AG09309 (cell line): ENCODE data around the gene UROC1.

Experiments used
- DNase-seq: peaks from one replicate; pipeline ENCODE4 v3.0.0-alpha.2; 2010; ENCODE audit warnings: low read depth
- H3K4me3 ChIP-seq: 2 replicates; pipeline ENCODE4 v1.5.1; 2011; ENCODE audit warnings: mild to moderate bottlenecking, low read depth, low read length, moderate library complexity; ENCODE audit not compliant: control insufficient read depth
- TF ChIP-seq, protein P1 (sequence below): IDR thresholded peaks from 2 replicates; pipeline ENCODE4 v1.5.1; 2011; ENCODE audit warnings: mild to moderate bottlenecking, low read depth, low read length, inconsistent platforms; ENCODE audit not compliant: insufficient read depth, control insufficient read depth; ENCODE audit errors: missing control alignments

Gene UROC1

DNA sequence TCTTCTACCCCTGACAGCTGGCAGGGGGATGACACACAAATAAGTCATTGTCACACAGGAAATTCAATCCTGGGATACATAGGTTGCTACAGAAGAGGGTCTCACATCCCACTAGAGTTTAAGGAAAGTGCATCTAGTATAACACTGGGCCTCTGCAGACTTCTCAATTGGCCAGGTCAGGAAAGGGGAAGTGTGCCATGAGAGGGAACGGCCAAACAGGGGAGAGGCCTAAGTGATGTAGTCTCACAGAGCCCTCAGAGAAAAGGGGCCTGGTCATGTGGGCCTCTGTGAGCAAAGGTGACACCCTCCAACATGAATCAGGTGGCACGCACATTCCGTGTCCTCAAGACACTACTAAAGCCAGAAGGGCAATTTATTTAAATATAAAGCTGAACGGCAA lies 53.1 kb downstream of the UROC1 start:
- DNase-seq: no peak
- TF ChIP-seq, protein P1, sequence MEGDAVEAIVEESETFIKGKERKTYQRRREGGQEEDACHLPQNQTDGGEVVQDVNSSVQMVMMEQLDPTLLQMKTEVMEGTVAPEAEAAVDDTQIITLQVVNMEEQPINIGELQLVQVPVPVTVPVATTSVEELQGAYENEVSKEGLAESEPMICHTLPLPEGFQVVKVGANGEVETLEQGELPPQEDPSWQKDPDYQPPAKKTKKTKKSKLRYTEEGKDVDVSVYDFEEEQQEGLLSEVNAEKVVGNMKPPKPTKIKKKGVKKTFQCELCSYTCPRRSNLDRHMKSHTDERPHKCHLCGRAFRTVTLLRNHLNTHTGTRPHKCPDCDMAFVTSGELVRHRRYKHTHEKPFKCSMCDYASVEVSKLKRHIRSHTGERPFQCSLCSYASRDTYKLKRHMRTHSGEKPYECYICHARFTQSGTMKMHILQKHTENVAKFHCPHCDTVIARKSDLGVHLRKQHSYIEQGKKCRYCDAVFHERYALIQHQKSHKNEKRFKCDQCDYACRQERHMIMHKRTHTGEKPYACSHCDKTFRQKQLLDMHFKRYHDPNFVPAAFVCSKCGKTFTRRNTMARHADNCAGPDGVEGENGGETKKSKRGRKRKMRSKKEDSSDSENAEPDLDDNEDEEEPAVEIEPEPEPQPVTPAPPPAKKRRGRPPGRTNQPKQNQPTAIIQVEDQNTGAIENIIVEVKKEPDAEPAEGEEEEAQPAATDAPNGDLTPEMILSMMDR: no peak
- no peak overlapping the region for H3K4me3 ChIP-seq

DNA sequence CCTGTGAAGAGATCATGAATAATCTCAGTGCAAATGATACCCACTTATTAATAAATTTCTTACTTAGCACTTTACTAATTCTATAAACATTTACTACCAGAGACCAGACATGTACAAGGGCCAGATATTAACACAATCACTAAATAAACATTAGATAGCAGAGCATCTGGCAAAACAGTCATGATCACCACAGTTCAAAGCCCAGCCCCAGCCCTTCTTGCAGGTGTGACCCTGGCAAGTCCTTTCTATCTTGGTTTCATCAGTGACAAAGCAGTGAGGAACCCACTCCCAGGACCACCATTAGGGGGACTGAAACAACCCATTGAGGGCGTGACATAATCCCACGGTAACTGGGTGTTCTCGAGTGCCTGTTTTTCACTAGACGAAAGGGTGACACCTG lies 53.5 kb downstream of the UROC1 start:
- H3K4me3 ChIP-seq: no peak overlapping the region
- DNase-seq: no peak
- TF ChIP-seq, protein P1: no peak

DNA sequence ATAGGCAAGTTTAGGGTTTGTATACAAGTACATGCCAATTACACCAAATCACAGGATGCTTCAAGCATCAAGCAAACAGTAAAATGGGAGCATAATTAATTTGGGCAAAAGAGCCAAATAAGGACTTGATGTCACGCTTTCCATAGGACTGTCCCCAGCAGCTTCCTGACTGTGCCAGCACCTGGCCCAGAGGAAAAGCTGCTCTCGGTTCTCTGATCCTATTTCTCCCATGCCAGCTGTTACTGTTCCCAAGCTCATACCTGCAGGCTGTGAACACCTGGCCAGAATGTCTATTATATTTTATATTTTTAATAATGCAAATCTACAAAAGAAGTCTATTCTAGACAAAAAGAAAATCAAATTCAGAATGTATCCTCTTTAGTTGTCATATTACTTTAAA lies 54.1 kb downstream of the UROC1 start:
- H3K4me3 ChIP-seq: no peak overlapping the region
- DNase-seq: no peak
- TF ChIP-seq, protein P1: no peak

DNA sequence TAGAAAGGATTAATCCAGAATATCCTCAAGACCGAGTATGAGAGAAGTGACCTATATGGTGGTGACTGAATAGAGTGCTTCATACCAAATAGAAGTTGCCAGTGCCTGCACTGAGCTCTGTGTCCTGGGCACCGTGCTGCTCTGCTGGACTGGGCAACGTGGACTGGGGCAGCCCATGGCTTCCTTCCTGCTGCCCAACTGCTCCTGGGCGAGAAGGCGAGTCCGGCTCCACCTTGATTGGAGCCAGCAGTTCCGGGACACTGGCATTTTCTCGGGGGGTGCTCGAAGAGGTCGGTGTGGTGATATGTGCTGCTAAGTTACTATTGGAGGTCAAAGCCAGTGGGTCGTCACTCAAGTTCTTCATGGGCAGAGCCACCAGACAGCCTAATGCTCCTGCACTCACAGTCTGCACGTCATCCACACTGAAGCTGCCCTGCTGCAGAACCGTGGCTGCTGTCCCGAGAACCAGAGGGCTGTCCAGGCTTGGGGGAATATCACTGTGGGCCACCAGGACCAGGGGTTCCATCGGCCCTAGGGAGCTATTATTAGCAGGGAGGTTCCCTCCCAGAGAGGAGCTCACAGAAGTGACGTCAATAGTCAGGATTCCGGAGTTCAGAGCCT lies 56.0 kb downstream of the UROC1 start:
- no peak overlapping the region for H3K4me3 ChIP-seq
- no peak for DNase-seq
- TF ChIP-seq, protein P1: no peak

DNA sequence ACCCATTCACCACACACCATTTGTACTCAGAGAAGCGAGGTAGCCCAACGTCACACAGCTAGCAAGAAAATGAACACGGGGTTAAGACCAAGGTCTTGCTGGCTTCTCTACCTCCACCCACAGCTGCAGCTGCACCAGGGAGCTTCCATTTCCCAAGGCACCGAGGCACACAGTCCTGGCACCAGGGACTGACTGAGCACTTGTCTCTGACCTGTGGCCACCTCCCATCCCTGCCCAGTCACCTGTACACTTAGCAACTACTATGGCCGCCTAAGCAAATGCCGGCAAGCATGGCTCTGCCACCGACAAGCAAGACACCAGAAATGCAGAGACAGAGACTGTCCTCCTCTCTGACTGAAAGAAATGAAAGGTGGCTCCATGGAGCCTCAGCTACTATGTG lies 57.2 kb downstream of the UROC1 start:
- no peak overlapping the region for H3K4me3 ChIP-seq
- no peak for DNase-seq
- TF ChIP-seq, protein P1: no peak

DNA sequence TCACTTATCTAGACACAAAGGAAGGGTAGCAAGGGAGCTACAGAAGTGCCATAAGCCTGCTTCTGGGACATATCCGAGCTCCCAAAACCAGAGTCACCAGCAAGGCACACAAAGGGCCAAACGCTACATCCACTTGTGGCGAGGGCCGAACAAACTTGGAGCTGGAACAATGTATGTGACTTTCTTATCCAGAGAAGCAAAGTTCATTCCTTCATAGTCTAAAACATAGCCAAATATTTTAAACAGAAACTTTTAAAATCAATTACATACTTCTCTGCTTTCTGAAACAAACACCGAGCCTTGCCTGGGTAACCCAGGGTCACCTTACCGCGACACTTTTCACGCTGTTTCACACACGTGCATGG lies 57.8 kb downstream of the UROC1 start:
- no peak overlapping the region for H3K4me3 ChIP-seq
- TF ChIP-seq, protein P1: no peak
- no peak for DNase-seq
